NCI-H1105 treated with DMSO at 0.1 percent for 48 hours (cell line): ENCODE measurements around the gene PTPRT.

Experiments used
- DNase-seq: peaks from one replicate; lab custom pipeline; 2025; lab: John Stamatoyannopoulos, UW

PTPRT gene

DNA sequence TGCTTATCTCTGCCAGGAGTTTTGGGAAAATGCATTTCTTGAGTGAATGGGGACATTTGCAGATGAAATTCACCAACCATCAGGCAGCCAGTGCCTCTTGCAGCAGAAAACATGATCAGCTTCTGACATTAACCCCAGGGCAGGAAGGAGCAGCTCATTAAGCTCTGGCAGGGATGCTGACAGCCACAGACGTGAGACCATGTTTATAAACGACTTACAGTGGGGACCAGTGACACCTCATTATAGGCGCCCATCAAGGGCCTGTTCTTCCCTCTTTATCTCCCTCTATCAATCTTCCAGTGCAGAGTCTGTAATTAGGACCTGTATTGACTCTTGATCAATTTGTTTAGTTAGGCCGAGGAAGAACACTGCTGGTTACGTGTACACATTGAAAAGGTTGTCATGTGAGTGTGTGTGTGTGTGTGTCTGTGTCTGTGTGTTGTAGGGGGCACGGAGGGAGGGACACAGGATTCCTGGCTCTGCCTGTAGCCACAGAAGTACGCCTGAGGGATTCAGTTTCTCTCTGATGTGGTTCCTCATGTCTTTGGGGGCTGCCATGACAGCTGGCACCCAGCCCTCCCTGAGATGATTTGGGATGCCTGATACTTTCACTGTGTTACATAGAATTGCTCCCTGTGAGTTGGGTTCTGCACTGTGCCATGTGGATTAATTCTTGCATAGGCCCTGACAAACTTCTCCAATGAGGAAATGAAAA, 1143.2 kb downstream of the PTPRT start:
- DNase-seq: no peak

- DNase-seq: no peak
Observed at GRCh38 chr20:42043921-42044320, 1145.8 kb downstream of the PTPRT start.

GRCh38 chr20:42041000-42041565, 1148.6 kb downstream of the PTPRT start:
- peak; percentile 23 for DNase-seq

- DNase-seq: peak; percentile 25
Observed at GRCh38 chr20:42027746-42028268, 1161.9 kb downstream of the PTPRT start.

DNA sequence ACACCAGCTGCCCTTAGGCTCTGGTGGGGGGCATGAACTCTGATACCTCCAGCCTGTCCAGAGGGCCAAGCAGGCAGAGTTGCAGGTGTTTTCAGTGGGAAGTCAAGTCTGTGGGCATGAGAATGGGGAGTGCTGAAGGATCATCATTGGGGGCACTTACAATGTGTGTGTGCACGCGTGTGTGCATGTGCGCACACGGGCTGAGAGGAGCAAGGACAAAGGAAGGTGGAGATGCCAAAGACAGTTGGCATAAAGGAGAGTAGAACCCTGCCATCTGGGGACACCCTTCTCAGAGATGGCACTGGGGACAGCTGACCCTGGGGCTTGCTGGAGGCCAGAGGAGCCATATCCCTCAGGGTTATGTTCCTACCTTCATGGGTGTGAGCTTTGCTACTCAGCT, 1163.1 kb downstream of the PTPRT start:
- DNase-seq: no peak

DNA sequence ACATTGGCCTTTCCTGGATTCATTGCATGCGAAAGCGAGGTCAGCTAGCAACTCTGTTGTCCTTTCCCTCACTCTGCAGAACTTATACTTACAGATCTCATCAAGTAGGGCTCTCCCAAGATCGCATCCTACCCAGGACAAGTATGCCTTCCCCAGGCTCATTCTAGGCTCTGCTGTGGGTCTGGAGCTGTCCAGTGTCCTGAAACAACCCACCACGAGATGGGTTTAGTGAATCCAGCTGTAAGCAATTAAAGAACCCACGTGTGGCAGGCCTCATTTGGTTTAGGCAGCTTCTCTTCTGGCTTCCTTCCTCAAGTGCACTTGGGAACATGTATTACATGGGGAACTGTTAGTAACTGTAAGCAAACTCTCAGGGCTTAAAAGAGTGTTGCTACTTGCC, 1165.1 kb downstream of the PTPRT start:
- no peak for DNase-seq
